ENCODE data around the gene S100P. TPM values are rescaled to one million over a fixed set of nuclear protein-coding genes. Genes with fewer than 3 reads are reported as not detected.

Gene S100P
- total RNA-seq, 1 donor from 2014 or later, result not detected

- Mint-ChIP-seq H3K27ac (ENCODE audit: unreplicated experiment) (no peak overlapping the region), H3K9me3 (ENCODE audit: unreplicated experiment) (no peaks in the 10 kb centered on the region), H3K27me3 (ENCODE audit: unreplicated experiment) (no peaks in the 10 kb centered on the region), H3K36me3 (ENCODE audit: unreplicated experiment) (peaks cover 3% of the 10 kb centered on the region), H3K4me1 (ENCODE audit: unreplicated experiment) (peaks cover 24% of the 10 kb centered on the region), H3K4me3 (ENCODE audit: unreplicated experiment) (no peak overlapping the region)
- TF ChIP-seq, protein P1, sequence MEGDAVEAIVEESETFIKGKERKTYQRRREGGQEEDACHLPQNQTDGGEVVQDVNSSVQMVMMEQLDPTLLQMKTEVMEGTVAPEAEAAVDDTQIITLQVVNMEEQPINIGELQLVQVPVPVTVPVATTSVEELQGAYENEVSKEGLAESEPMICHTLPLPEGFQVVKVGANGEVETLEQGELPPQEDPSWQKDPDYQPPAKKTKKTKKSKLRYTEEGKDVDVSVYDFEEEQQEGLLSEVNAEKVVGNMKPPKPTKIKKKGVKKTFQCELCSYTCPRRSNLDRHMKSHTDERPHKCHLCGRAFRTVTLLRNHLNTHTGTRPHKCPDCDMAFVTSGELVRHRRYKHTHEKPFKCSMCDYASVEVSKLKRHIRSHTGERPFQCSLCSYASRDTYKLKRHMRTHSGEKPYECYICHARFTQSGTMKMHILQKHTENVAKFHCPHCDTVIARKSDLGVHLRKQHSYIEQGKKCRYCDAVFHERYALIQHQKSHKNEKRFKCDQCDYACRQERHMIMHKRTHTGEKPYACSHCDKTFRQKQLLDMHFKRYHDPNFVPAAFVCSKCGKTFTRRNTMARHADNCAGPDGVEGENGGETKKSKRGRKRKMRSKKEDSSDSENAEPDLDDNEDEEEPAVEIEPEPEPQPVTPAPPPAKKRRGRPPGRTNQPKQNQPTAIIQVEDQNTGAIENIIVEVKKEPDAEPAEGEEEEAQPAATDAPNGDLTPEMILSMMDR (IDR thresholded peaks at IDR 0.05), result no peak
- DNase-seq (ENCODE audit: extremely low spot score, unreplicated experiment), result no peak
These were observed 26.0 kb downstream of the S100P start for GRCh38 chr4:6719611-6720179.

DNA sequence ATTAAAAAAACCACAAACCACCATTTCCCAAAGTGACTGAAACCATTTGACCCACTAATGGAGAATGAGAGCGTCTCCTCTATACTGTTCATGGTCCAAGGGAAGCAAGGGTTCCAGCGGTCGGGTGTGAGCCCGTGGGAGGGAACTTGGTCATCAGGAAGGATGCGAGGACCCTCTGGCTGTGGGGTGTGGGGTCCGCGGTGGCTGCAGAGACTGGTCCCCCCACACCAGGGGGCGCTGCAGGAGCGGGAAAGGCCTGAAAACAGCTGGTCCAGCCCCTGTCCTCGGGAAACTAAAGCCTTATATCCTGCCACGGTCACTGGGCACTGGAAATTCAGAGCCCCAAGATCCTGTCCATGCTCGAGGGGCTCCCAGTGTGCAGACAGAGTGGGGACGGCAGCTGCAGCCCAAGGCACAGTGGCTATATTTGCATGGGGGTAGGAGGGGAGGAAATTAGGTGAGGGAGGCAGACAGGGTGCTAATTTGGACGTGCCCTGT lies 26.6 kb downstream of the S100P start:
- peaks cover 24% of the 10 kb centered on the region for H3K4me1 Mint-ChIP-seq (ENCODE audit: unreplicated experiment)
- no peaks in the 10 kb centered on the region for H3K9me3 Mint-ChIP-seq (ENCODE audit: unreplicated experiment)
- no peaks in the 10 kb centered on the region for H3K27me3 Mint-ChIP-seq (ENCODE audit: unreplicated experiment)
- H3K36me3 Mint-ChIP-seq (ENCODE audit: unreplicated experiment), result peaks cover 3% of the 10 kb centered on the region
- TF ChIP-seq, protein P1 (IDR thresholded peaks at IDR 0.05), result peak; percentile 97
- no peak overlapping the region for H3K27ac Mint-ChIP-seq (ENCODE audit: unreplicated experiment)
- peak; percentile 96 for DNase-seq (ENCODE audit: extremely low spot score, unreplicated experiment)
- H3K4me3 Mint-ChIP-seq (ENCODE audit: unreplicated experiment), result no peak overlapping the region

- TF ChIP-seq, protein P1 (IDR thresholded peaks at IDR 0.05), result no peak
- peaks cover 3% of the 10 kb centered on the region for H3K36me3 Mint-ChIP-seq (ENCODE audit: unreplicated experiment)
These were observed 27.4 kb downstream of the S100P start for GRCh38 chr4:6721121-6721520.

GRCh38 chr4:6722891-6723290 lies 29.2 kb downstream of the S100P start:
- TF ChIP-seq, protein P1 (IDR thresholded peaks at IDR 0.05), result no peak
- peaks cover 3% of the 10 kb centered on the region for H3K36me3 Mint-ChIP-seq (ENCODE audit: unreplicated experiment)
- H3K27ac Mint-ChIP-seq (ENCODE audit: unreplicated experiment), result no peak overlapping the region
- H3K4me3 Mint-ChIP-seq (ENCODE audit: unreplicated experiment), result no peak overlapping the region
- no peaks in the 10 kb centered on the region for H3K9me3 Mint-ChIP-seq (ENCODE audit: unreplicated experiment)
- H3K27me3 Mint-ChIP-seq (ENCODE audit: unreplicated experiment), result no peaks in the 10 kb centered on the region
- no peak for DNase-seq (ENCODE audit: extremely low spot score, unreplicated experiment)
- H3K4me1 Mint-ChIP-seq (ENCODE audit: unreplicated experiment), result peaks cover 22% of the 10 kb centered on the region

More at GRCh38 chr4:6721121-6721520, 27.4 kb downstream of the S100P start:
- Mint-ChIP-seq H3K9me3 (ENCODE audit: unreplicated experiment) (no peaks in the 10 kb centered on the region), H3K4me1 (ENCODE audit: unreplicated experiment) (peaks cover 18% of the 10 kb centered on the region), H3K27ac (ENCODE audit: unreplicated experiment) (no peak overlapping the region), H3K4me3 (ENCODE audit: unreplicated experiment) (no peak overlapping the region), H3K27me3 (ENCODE audit: unreplicated experiment) (no peaks in the 10 kb centered on the region)
- no peak for DNase-seq (ENCODE audit: extremely low spot score, unreplicated experiment)

DNA sequence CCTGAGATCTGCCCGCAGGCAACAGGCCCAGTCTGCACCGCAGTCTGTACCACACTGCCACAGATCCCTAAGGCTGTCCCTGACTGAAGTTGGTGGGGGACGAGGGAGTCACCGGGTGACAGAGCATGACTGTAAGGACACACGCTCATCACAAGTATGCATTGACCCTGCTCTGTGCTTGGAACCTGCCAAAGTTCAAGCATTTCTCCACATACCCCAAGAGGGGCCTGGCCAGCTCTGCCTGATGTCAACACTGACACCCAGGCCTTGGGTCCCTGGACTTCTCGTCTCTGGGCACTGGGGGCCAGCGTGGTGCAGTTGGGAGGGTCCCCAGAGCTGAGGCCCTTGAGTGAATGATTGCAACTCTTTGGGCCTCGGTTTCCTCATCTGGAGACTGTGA lies 30.2 kb downstream of the S100P start:
- DNase-seq (ENCODE audit: extremely low spot score, unreplicated experiment), result no peak
- Mint-ChIP-seq H3K27me3 (ENCODE audit: unreplicated experiment) (no peaks in the 10 kb centered on the region), H3K4me3 (ENCODE audit: unreplicated experiment) (no peak overlapping the region), H3K9me3 (ENCODE audit: unreplicated experiment) (no peaks in the 10 kb centered on the region), H3K27ac (ENCODE audit: unreplicated experiment) (no peak overlapping the region), H3K36me3 (ENCODE audit: unreplicated experiment) (peaks cover 3% of the 10 kb centered on the region), H3K4me1 (ENCODE audit: unreplicated experiment) (peaks cover 25% of the 10 kb centered on the region)
- TF ChIP-seq, protein P1 (IDR thresholded peaks at IDR 0.05), result no peak
